ENCODE data around the gene PODXL.

Gene PODXL

DNA sequence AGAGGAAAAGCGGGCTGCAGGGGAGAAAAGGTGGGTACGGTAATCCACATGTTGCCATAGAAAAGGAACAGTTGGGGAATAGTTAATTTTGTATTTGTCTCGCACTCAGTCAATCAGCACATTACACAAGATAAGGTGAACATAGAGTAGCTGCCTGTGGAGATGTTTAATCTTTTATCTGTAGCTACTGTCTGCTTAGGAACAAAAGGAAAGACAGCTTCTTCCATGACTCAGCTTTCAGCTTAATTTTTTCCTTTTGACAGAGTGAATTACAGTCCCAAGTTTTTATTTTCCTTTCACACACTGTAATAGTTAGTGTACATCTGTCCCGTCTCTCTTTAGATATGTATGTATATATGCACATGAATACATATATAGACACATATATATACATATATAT lies 39.3 kb upstream of the PODXL start:
- POLR2A ChIA-PET = no interaction called here

GRCh38 chr7:131591687-131592319 lies 35.4 kb upstream of the PODXL start:
- no peak overlapping the region for H3K27ac ChIP-seq (ENCODE audit: extremely low read depth, low read depth, low read length)
- H3K9me3 ChIP-seq (ENCODE audit: control insufficient read depth, insufficient read depth, low read depth, low read length) = no peaks in the 10 kb centered on the region
- TF ChIP-seq MEIS1 (CRISPR knock-in tag; IDR thresholded peaks at IDR 0.05; ENCODE audit: borderline replicate concordance) (no peak), REPIN1 (tag by site-specific recombination; IDR thresholded peaks at IDR 0.05; ENCODE audit: low read depth) (no peak)
- TF ChIP-seq, protein P1, sequence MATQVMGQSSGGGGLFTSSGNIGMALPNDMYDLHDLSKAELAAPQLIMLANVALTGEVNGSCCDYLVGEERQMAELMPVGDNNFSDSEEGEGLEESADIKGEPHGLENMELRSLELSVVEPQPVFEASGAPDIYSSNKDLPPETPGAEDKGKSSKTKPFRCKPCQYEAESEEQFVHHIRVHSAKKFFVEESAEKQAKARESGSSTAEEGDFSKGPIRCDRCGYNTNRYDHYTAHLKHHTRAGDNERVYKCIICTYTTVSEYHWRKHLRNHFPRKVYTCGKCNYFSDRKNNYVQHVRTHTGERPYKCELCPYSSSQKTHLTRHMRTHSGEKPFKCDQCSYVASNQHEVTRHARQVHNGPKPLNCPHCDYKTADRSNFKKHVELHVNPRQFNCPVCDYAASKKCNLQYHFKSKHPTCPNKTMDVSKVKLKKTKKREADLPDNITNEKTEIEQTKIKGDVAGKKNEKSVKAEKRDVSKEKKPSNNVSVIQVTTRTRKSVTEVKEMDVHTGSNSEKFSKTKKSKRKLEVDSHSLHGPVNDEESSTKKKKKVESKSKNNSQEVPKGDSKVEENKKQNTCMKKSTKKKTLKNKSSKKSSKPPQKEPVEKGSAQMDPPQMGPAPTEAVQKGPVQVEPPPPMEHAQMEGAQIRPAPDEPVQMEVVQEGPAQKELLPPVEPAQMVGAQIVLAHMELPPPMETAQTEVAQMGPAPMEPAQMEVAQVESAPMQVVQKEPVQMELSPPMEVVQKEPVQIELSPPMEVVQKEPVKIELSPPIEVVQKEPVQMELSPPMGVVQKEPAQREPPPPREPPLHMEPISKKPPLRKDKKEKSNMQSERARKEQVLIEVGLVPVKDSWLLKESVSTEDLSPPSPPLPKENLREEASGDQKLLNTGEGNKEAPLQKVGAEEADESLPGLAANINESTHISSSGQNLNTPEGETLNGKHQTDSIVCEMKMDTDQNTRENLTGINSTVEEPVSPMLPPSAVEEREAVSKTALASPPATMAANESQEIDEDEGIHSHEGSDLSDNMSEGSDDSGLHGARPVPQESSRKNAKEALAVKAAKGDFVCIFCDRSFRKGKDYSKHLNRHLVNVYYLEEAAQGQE (tag by site-specific recombination; IDR thresholded peaks at IDR 0.05) = peak; percentile 93
- no peaks in the 10 kb centered on the region for H3K36me3 ChIP-seq (ENCODE audit: control insufficient read depth in 2 of 2, insufficient read depth in 1 of 2, low read length in 2 of 2)
- H3K4me1 ChIP-seq (ENCODE audit: control insufficient read depth, insufficient read depth, low read length) = no peaks in the 10 kb centered on the region
- no peak overlapping the region for H3K4me3 ChIP-seq (ENCODE audit: low read depth, low read length)
- POLR2A ChIA-PET = no interaction called here
- CTCF ChIA-PET = interaction anchor here (0.6 kb wide), 1 partner anchor 60 kb away, joined by 3 read pairs; no protein-coding TSS in a partner anchor

More for the DNA sequence above, 39.3 kb upstream of the PODXL start:
- H3K36me3 ChIP-seq (ENCODE audit: control insufficient read depth in 2 of 2, insufficient read depth in 1 of 2, low read length in 2 of 2) = no peaks in the 10 kb centered on the region
- no peak for TF ChIP-seq ZNF776 (tag by site-specific recombination; IDR thresholded peaks at IDR 0.05; ENCODE audit: borderline replicate concordance)
- no peak for TF ChIP-seq ZNF23 (tag by site-specific recombination; IDR thresholded peaks at IDR 0.05; ENCODE audit: borderline replicate concordance)
- no peak for TF ChIP-seq ZNF621 (tag by site-specific recombination; IDR thresholded peaks at IDR 0.05)
- TF ChIP-seq MYNN (tag by site-specific recombination; IDR thresholded peaks at IDR 0.05; ENCODE audit: borderline replicate concordance) = no peak
- TF ChIP-seq, protein P2, sequence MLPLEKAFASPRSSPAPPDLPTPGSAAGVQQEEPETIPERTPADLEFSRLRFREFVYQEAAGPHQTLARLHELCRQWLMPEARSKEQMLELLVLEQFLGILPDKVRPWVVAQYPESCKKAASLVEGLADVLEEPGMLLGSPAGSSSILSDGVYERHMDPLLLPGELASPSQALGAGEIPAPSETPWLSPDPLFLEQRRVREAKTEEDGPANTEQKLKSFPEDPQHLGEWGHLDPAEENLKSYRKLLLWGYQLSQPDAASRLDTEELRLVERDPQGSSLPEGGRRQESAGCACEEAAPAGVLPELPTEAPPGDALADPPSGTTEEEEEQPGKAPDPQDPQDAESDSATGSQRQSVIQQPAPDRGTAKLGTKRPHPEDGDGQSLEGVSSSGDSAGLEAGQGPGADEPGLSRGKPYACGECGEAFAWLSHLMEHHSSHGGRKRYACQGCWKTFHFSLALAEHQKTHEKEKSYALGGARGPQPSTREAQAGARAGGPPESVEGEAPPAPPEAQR (tag by site-specific recombination; IDR thresholded peaks at IDR 0.05) = no peak
- TF ChIP-seq ZNF76 (tag by site-specific recombination; IDR thresholded peaks at IDR 0.05; ENCODE audit: borderline replicate concordance, low read depth) = no peak
- TF ChIP-seq TRIM28 (IDR thresholded peaks at IDR 0.05; ENCODE audit: borderline replicate concordance, low read length) = no peak
- no peak for TF ChIP-seq ZNF830 (tag by site-specific recombination; IDR thresholded peaks at IDR 0.05; ENCODE audit: low read depth)
- TF ChIP-seq KLF9 (tag by site-specific recombination; IDR thresholded peaks at IDR 0.05; ENCODE audit: low read depth) = no peak
- TF ChIP-seq ZNF37A (tag by site-specific recombination; IDR thresholded peaks at IDR 0.05) = no peak
- no peak for TF ChIP-seq ZBTB48 (tag by site-specific recombination; IDR thresholded peaks at IDR 0.05)
- no peak for TF ChIP-seq ZNF394 (tag by site-specific recombination; IDR thresholded peaks at IDR 0.05; ENCODE audit: borderline replicate concordance)
- TF ChIP-seq PRDM4 (tag by site-specific recombination; IDR thresholded peaks at IDR 0.05) = no peak
- TF ChIP-seq ZNF501 (tag by site-specific recombination; IDR thresholded peaks at IDR 0.05) = no peak
- TF ChIP-seq, protein P3, sequence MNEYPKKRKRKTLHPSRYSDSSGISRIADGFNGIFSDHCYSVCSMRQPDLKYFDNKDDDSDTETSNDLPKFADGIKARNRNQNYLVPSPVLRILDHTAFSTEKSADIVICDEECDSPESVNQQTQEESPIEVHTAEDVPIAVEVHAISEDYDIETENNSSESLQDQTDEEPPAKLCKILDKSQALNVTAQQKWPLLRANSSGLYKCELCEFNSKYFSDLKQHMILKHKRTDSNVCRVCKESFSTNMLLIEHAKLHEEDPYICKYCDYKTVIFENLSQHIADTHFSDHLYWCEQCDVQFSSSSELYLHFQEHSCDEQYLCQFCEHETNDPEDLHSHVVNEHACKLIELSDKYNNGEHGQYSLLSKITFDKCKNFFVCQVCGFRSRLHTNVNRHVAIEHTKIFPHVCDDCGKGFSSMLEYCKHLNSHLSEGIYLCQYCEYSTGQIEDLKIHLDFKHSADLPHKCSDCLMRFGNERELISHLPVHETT (tag by site-specific recombination; IDR thresholded peaks at IDR 0.05) = no peak
- TF ChIP-seq, protein P4, sequence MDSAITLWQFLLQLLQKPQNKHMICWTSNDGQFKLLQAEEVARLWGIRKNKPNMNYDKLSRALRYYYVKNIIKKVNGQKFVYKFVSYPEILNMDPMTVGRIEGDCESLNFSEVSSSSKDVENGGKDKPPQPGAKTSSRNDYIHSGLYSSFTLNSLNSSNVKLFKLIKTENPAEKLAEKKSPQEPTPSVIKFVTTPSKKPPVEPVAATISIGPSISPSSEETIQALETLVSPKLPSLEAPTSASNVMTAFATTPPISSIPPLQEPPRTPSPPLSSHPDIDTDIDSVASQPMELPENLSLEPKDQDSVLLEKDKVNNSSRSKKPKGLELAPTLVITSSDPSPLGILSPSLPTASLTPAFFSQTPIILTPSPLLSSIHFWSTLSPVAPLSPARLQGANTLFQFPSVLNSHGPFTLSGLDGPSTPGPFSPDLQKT (IDR thresholded peaks at IDR 0.05; ENCODE audit: borderline replicate concordance, low read depth, low read length) = no peak
- no peak overlapping the region for H3K4me3 ChIP-seq (ENCODE audit: low read depth, low read length)
- H3K9me3 ChIP-seq (ENCODE audit: control insufficient read depth, insufficient read depth, low read depth, low read length) = no peaks in the 10 kb centered on the region
- CTCF ChIA-PET = no interaction called here
- no peak overlapping the region for H3K27ac ChIP-seq (ENCODE audit: extremely low read depth, low read depth, low read length)
- H3K4me1 ChIP-seq (ENCODE audit: control insufficient read depth, insufficient read depth, low read length) = no peaks in the 10 kb centered on the region
